HG02970 (cell line): ENCODE results near the gene SMIM36.
"Not testable (repeated sequence)": the region's sequence is repeated elsewhere in the genome, so short reads cannot be mapped to it uniquely, and the experiment has no call there.

Experiments
- ATAC-seq: cut with Tn5 transposase; IDR thresholded peaks from one replicate; pipeline ENCODE4 v1.9.1; 2021; ENCODE audit warnings: mild to moderate bottlenecking, moderate library complexity, moderate number of reproducible peaks; ENCODE audit not compliant: unreplicated experiment, low FRiP score

Gene SMIM36

DNA sequence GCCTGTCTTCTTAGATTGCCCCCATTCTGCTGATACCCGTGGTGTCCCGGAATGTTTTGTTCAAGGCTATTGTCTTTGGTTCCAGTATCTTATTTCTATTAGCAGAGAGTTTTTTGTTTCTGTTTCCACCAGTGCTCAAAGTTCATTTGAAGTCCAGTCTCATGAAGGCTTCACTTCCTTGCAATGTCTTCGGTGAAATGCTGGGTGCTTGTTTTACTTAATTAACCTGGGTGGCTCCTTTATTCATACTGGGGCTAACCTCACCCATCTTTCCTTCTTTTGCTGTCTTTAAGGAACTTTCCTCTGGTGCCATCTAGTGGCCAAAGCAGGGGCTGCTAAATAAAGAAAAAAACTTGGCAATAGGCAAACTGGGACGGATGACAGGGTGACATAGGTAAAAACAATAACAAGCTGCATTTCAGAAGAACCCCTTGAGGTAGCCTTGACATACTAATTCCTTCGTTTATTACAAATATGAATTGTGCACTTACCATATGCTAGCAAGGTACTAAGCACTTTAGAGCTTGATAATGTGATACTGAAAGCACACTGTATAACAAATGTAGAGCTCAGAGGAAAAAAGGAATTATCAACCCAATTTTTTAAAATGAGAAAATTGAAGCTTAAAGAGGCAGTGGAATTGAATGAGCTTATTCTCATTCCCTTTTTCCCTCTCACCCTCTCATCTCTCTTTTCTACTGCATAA lies 2.8 kb upstream of the SMIM36 start:
- ATAC-seq, result peak; percentile 68

DNA sequence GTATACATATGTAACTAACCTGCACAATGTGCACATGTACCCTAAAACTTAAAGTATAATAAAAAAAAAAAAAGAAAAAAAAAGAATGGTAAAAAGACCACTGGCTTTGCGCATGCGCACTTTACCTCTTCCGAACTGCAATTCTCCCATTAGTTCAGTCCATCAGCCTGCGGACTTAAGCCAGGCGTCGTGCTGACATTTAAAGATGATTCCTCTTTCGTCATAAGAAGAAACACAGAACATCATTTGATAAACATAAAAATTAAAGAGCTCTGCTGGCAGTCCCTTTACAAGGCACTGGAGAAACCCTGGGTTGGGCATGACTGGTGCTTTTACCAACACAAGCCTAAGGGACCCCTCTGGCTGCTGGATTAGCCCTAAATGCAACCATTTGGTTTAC lies 3.6 kb downstream of the SMIM36 start:
- not testable (repeated sequence) for ATAC-seq

DNA sequence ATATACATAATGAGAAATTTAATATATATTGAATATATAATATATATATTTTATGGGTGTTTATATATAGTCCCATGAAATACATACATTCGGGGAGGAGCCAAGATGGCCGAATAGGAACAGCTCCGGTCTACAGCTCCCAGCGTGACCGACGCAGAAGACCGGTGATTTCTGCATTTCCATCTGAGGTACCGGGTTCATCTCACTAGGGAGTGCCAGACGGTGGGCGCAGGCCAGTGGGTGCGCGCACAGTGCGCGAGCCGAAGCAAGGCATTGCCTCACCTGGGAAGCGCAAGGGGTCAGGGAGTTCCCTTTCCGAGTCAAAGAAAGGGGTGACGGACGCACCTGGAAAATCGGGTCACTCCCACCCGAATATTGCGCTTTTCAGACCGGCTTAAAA lies 9.6 kb downstream of the SMIM36 start:
- not testable (repeated sequence) for ATAC-seq

DNA sequence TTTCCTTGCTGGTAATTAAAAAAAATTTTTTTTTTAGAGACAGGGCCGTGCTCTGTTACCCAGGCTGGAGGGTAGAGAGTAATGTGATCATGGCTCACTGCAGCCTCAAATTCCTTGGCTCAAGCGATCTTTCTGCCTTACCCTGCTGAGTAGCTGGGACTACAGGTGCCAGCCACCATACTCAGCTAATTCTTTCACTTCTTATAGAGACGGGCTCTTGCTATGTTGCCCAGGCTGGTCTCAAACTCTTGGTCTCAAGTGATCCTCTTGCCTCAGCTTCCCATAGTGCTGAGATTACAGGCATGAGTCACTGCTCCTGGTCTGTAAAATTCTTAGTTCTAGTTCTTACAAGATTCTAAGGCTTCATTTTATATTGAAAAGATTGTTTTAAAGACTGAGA lies 11.1 kb downstream of the SMIM36 start:
- no peak for ATAC-seq

DNA sequence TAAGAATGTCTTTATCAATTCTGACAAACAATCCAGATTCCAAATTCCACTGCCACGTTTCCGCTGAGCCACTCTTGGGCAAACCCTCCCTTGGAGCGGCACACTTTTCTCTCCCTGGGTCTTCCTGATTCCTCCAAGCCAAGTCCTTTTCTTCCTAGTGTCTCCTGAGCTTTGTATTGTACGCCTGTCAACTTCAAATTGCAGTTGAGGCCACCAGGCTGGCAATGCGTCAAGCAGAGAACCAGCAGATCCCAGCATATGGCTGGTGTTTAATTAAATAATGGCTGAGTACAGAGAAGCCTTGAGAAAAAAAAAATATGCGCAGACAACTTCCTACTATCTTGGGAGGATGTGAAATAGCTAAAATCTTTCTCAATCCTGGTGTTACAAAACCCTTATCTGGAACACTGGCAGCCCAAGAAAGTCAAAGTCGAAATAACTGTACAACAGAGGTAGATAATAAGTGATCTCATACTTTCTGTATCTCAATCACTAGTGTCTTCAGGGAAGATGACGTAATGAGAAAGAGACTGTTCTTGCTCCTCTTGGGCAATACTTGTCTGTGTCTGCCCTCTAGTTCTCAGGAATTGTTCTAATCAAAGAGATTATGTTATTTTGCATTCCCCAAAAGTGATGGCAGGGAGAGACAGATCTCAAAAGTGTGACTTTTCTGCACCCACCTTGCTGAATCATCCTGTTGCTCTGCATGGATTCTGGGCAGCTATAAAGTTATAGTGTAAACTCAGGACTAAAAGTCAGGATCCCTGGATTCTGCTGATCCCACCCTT lies 15.0 kb downstream of the SMIM36 start:
- ATAC-seq, result no peak

DNA sequence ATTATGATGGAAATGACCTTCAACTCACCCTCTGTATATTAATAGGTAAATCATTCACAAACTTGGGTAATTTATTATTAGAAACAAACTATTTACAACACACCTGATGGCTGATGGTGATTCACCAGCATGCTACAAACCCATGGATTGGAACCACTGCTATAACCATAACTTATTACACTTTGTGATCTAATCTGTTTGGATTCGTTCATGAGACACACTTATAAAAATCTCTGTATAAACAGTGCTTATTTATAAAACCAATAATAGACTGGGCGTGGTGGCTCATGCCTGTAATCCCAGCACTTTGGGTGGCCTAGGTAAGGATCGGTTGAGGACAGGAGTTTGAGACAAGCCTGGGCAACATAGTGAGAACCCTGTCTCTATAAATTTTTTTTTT lies 16.0 kb downstream of the SMIM36 start:
- ATAC-seq, result no peak

DNA sequence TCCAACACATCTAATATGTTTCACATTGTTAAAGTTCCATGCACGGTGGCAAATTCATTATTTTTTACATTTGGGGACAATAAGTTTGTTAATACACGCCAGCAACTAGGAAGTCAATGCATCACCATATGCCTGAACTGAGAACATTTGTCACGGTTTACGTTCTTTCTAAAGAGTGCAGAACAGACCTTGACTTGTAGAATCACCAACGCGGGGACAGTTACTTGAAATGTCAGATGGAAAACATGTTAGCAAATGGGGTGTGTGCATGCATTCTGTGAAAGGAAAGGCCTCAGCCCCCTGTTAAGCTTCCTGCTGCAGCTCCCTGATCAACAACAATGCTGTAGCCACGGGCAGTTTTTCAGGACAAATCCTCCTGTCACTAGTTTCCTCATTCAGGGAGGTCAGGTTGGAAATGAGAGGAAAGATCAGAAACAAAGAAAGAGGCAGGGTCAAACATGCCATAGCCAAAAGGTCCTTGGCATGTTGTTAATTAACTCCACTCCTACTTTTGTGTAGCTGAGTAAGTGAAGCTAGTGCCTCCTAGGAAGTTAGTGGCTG lies 18.4 kb downstream of the SMIM36 start:
- ATAC-seq, result no peak

DNA sequence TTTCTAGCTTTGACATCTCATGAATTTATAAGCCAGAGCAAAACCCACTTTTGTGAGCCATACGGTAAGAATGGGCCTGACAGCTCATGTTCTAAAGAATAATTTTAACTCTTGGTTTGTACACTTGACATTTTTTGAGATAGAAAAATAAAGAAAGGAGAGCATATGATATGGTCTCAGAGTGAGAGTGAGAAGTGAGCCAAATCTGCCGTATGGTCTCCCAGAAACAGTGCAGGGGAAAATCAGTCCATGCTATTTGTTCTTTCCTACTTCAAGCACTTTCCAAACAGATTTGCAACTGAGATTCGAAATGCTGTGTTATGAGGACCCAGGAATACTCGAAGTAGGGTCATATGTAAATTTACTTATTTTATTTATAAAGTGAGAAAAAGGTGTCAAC lies 20.9 kb downstream of the SMIM36 start:
- no peak for ATAC-seq

DNA sequence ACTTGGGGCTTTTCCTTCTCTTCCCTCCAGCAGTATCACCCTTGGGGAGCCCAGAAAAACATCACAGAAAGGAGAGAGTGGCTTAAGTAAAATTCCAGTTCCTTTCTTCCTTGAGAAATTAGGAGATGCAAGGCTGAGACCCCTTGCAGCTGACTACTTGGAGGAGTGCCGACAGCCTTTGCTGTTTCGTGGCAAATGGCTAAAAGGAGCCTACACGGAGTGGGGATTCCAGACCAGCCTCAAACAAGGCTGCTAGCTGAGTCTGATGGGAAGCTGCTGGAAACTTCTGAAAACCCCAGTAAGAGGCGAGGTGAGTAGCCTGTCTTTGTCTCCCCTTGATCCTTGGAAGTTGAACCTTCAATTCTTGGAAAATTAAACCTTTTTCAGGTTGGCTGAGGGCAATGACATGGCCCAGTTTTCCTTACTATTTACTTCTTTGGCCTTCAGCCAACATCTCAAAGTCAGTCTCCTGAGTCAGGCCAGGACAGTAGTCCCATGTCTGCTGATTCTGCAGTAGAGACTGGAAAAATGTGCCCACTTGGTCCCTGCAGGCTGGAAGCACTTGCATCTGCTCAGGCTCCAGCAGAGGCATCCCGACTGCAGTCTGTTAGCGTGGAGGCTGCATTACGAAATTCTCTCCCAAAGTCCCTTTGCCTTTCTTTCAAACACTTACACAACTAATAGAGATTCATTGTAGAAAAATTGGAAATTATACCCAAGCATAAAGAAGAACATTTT lies 23.4 kb downstream of the SMIM36 start:
- no peak for ATAC-seq

DNA sequence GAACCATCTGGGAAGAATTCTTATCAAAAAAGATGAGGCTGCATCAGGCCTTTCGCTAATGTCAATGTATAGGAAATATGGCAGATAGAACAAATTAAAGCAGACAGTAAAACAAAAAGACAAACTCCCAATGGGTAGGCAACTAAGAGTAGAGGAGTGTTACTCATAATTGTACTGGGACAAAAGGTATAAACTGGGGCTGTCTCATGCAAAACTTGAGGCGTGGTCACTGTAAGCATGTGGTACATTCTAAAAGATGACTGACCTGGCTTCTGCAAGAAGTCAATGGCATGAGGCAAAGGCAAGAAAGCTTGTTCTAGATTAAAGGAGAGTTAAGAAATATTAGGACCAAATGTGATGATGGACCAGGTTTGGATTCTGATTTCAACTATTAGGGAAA lies 26.7 kb downstream of the SMIM36 start:
- ATAC-seq, result no peak

DNA sequence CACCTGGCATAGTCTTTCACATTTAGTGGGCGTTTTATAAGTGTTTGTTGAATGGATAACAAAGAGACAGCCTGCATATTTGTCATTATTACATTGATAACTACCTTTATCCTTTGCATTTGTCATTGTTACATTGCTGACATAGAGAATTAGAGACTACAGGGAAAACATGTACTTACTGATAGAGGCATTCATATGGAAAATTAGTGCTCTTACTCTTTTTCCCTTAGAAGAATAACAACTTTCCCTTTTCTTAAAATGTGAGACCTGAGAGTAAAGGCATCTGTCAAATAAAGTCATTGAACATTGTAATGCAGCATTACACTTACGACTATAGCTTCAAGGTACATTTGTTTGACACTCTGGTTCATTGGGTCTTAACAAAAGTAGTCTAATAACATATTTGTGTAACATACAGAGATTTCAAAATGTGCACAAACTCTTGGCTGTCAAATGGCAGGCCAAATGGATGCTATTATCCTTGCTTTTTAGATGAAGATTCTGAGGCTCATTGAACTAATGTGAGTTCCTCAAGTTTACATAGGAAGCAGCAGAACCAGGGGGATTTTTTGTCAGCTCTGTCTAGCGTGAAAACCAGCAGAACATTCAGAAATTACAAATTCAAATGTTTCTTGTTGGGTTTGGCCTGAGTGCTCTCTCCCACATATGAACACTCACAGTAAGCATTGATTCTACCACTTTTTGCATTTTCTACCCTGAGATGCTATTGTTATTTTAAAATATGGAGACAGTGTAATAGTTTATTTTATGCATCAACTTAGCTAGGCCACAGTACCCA lies 28.5 kb downstream of the SMIM36 start:
- no peak for ATAC-seq

DNA sequence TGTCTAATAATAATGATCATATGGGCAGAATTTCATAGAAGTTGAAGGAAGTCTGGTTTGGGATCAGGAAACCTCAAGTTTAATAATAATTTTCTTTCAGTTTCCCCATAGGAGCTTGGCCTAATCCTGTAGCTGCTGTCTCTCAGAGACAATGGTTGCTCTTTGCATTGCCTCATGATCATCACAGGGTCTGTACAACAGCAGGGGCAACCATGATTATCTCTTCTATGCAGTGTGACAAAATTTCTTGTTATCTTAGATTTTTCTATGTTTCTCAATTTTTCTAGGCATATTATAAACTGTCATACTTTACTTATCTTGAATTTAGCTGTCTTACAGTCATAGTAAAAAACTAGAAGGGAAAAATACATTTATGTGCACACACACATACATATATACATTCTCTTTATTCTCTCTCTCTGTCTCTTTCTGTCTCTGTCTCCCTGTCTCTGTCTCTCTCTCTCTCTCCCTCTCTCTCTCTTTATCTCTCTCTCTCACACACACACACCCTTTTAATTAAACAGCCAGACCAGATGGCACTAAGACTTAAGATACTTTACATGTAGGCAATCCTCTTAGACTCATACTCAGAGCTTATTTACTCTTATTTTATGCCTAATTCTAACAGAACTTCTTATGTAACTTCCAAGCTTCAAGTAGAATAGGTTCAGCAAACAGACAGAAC lies 30.5 kb downstream of the SMIM36 start:
- ATAC-seq, result no peak

DNA sequence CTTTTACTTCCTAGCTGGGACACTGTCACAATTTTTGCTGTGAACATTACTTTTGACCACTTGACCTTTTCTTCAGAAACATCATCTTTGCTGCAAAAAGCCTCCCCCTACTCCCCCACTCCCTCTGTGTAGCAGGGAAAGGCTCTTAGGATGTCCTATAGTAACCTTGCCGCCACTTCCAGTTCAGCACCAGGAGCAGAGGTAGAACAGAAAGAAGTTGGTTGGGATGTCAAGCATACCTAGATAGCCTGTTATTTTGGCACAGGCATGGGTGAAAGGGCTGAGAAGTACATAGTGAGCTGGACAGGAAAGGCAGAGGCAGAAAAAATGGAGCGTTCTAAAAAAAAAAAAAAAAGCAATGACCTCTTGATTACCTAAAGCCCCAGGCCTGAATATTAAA lies 31.3 kb downstream of the SMIM36 start:
- no peak for ATAC-seq

DNA sequence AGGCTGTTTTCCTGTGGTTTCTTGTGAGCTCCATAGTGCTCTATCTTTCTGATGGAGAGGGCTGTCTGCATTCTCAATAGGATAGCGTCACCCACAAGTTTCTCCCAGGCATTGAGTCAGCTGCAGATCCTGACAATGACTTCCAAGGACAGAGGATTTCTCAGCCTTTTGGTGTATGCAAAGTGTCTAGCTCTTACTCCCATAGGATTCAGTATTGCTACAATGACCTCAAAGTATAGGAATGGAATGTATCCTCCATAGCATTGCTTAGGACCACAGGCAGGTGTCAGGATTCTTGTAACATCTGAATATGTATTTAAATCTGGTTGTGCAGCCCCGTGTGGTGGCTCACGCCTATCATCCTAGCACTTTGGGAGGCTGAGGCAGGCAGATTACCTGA lies 32.3 kb downstream of the SMIM36 start:
- ATAC-seq, result no peak

DNA sequence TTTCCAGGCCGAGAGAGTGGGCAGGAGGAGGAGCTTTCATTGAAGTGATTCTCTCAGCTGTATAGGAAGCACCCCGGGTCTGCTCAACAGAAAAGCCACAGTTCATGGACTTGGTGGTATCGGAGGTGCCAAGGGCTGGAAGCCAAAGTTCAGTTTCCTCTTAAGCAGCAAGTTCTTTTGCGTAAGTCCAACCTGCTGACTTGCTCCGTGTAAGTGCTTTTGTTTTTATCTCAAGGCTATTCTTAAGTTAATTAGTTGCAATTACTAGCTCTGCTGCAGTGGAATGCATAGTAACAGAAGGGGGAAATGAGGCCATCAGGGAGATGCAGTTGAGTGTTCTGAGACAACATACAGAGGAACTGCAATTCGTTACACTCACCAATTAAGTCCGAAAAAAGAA lies 44.6 kb downstream of the SMIM36 start:
- no peak for ATAC-seq

DNA sequence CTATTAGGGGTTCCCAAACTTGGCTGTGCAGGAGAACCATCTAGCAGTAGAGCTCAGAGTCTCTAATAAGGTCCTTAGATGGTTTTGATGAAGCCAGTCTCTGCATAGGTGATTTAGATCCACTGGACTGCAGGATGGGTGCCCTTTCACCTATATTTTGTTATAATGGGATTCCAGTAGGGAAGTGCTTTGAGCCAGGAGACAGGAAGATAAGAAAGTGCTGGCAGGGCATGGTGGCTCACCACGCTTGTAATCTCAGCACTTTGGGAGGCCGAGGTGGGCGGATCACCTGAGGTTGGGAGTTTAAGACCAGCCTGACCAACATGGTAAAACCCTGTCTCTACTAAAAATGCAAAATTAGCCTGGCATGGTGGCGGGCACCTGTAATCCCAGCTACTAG lies 45.5 kb downstream of the SMIM36 start:
- not testable (repeated sequence) for ATAC-seq

DNA sequence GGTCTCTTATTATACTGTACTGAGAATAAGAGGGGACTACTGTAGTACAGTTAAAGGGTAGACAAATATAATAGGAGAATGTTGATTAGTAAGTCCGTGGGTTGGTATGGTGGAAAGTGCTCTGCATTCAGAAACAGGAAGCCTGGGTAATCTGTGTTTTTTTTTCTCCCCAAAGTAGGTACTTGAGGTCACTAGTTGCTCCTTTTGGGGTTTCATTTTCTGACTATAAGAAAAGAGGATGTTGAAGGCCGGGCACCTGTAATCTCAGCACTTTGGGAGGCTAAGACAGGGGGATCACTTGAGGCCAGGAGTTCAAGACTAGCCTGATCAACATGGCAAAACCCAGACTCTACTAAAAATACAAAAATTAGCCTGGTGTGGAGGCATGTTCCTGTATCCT lies 47.7 kb downstream of the SMIM36 start:
- no peak for ATAC-seq

DNA sequence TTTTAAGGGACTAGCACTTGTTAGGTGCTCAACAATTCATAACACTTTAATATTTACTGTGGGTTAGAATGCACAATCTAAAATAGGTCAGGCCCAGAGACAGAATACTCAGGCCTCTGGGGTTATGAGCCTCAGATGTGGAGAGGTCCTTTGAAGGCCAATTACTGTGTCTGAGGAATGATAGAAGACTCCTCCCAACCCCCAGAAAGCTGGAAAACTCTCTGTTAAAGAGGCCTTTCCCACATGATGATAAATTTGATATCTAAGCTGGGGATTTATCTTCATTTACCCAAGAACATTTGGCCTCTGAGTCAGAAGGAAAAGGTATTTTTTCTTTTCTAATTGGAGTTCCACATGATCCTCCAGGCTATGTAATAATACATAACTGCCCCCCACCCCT lies 48.5 kb downstream of the SMIM36 start:
- ATAC-seq, result no peak

DNA sequence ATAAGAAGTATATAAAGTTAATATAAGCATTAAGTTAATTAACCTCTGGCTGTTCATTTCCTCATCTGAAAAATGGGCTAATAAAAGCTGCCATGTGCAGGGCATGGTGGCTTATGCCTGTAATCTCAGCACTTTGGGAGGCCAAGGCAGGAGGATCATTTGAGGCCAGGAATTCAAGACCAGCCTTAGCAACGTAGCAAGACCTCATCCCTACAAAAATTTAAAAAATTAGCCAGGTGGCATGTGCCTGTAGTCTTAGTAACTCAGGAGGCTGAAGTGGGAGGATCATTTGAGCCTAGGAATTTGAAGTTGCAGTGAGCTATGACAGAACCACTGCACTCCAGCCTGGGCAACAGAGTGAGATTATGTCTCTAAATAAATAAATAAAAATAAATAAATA lies 49.0 kb downstream of the SMIM36 start:
- ATAC-seq, result no peak

DNA sequence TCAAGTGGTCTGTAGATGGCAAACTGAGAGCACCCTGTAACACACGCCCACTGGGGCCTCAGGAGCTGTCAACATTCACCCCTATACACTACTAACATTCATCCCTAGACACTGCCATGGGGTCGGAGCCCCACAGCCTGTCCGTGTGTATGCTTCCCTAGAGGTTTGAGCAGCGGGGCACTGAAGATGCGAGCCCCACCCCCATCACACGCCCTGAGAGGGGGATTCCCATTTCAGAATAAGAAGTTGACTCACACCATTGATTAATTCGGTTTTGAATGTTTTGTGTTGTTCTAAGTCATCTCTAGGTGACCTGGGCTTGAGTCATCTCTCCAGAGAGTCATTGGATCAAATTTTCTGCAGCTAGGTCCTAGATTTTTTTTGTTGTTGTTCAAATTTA lies 52.3 kb downstream of the SMIM36 start:
- ATAC-seq, result no peak
